Rectal smooth muscle tissue (tissue), 1 donor: ENCODE results near the gene GLRX2.
A peak's percentile ranks its signal among the peaks of the same experiment; 100 is the strongest.
"Not testable (repeated sequence)": the region's sequence is repeated elsewhere in the genome, so short reads cannot be mapped to it uniquely, and the experiment has no call there.

Source experiments
- H3K27ac ChIP-seq: one replicate; pipeline ENCODE4 v1.7.0; 2013; ENCODE audit warnings: low read depth, low read length, inconsistent platforms
- H3K27me3 ChIP-seq: one replicate; pipeline ENCODE4 v1.7.0; 2013; ENCODE audit warnings: low read length; ENCODE audit not compliant: control insufficient read depth, insufficient read depth
- H3K36me3 ChIP-seq: one replicate; pipeline ENCODE4 v1.7.0; 2013; ENCODE audit warnings: low read length; ENCODE audit not compliant: control insufficient read depth, insufficient read depth
- H3K4me1 ChIP-seq: one replicate; pipeline ENCODE4 v1.7.0; 2013; ENCODE audit warnings: low read length; ENCODE audit not compliant: control insufficient read depth, insufficient read depth
- H3K4me3 ChIP-seq: one replicate; pipeline ENCODE4 v1.7.0; 2013; ENCODE audit warnings: low read length
- H3K9ac ChIP-seq: one replicate; pipeline ENCODE4 v1.7.0; 2013; ENCODE audit warnings: low read length

The GLRX2 gene

DNA sequence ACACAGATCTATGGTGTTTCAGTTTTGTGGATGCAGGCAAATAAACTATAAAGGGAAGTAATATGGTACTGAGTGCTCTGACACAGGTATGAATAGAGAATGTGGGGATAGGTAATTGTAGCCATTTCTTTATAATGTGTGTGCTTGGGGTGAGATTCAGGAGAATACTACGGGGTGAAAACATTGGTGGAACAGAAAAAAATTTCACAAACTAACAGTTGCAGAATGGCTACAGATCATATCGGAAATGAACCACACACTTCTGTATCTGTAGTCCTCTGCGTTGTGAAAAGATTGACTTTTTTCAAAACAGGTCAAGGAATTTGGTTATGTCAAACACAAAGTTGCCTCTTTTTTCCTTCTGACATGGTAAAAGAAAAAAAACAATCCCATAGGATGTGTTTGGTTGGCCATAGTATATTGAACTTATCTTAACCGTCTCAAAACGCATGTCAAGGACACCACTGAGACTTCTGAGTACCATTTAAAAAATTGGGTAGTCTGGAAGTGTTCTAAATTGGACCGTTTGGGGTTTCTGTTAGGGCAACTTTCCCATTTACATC is 15.5 kb upstream of the GLRX2 start:
- Histone ChIP-seq H3K36me3 (no peaks in the 10 kb centered on the region), H3K9ac (no peak overlapping the region), H3K4me3 (peak overlapping the region; percentile 80), H3K27ac (no peak overlapping the region), H3K27me3 (no peaks in the 10 kb centered on the region), H3K4me1 (peaks cover 7% of the 10 kb centered on the region)

DNA sequence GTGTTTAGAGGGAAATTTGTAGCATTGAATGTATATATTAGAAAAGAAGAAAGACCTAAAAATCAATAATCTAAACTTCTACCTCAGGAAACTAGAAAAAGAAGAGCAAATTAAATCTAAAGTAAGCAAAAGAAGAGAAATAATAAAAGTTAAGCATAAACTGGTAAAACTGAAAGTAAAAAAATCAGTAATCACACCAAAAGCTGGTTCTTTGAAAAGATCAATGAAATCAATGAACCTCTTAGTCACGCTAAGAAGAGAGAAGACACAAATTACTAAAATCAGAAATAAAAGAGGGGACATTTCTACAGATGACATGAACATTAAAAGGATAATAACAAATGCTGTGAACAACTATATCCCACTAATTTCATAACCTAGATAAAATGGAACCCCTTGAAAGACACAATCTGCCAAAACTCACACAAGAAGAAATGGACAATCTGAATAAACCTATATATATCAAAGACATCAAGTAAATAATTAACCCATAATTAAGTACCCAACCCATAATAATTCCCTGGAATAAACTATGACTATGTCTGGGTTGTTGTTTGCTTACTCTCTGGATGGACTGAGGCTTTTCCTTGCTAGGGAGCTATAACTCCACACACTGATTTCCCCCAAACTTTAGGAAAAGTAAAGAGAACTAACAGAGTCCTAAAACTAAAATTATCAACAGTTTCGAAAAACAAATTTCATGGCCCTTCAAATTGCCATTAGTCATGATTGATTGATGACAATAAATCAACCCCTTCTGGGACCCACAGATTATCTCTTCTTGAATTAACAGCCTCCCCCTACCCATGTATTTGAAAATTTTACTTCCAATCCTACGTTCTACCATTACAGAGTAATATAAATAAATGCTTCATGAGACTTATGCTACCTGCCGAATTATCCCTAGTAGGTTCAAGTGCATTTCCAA is 13.9 kb upstream of the GLRX2 start:
- no peaks in the 10 kb centered on the region for H3K27me3 ChIP-seq
- peaks cover 4% of the 10 kb centered on the region for H3K4me1 ChIP-seq
- H3K27ac ChIP-seq: no peak overlapping the region
- no peaks in the 10 kb centered on the region for H3K36me3 ChIP-seq
- no peak overlapping the region for H3K4me3 ChIP-seq
- no peak overlapping the region for H3K9ac ChIP-seq

DNA sequence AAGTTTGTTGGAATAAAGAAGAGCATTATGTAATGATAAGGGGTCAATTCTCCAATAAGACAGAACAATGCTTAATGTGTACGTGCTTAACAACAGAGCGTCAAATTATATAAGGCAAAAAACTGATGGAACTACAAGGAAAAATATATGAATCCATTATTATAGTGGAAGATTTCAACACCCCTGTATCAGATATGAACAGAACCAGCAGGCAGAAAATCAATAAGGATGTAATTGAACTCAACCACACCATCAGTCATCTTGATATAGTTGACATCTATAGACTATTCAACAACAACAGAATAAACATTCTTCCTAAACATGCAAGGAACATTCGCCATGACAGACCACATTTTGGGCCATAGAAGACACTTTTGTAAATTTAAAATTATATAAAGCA is 13.0 kb upstream of the GLRX2 start:
- H3K27ac ChIP-seq: no peak overlapping the region
- H3K9ac ChIP-seq: no peak overlapping the region
- H3K4me1 ChIP-seq: peaks cover 4% of the 10 kb centered on the region

DNA sequence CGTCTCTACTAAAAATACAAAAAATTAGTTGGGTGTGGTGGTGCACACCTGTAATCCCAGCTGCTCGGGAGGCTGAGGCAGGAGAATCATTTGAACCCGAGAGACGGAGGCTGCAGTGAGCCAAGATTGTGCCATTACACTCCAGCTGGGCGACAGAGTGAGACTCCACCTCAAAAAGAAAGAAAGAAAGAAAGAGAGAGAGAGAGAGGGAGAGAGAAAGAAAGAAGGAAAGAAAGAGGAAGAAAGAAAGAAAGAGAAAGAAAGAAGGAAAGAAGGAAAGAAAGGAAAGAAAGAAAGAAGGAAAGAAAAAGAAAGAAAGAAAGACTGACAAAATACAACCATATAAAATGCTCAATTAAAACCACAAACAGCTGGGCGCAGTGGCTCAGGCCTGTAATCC is 12.0 kb upstream of the GLRX2 start:
- H3K36me3 ChIP-seq, H3K27me3 ChIP-seq, H3K4me1 ChIP-seq, H3K9ac ChIP-seq, H3K4me3 ChIP-seq, H3K27ac ChIP-seq: not testable (repeated sequence)

More for the DNA sequence above, 13.0 kb upstream of the GLRX2 start:
- no peak overlapping the region for H3K4me3 ChIP-seq
- no peaks in the 10 kb centered on the region for H3K36me3 ChIP-seq
- no peaks in the 10 kb centered on the region for H3K27me3 ChIP-seq

DNA sequence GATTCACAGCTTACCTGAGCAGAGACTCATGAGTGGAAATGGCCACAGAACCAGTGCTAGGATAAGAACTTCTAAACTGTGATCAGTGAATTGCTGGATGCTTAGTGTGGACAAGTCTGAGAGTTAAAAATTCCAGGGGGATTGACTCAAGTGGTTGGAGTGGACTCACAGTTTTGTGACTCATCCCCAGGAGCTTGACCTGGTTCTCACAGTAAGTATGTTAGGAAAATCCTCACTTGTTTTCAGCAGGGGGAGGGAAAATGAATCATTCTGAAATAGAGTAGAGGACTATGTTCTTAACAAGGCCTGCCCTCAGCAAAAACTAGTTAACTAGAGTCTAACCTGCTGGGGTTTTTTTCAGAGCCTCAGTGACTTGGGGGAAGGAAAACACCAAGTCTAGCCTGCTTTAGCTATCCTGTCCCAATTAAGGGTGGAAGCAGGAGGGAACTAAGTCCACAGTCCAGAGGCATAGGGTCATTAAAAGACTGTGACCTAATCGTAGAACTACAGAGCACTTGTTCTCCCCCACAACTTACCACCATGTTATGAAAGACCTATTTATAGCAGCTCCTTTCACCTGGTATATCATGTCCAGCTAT is 10.5 kb upstream of the GLRX2 start:
- H3K4me3 ChIP-seq: no peak overlapping the region
- no peaks in the 10 kb centered on the region for H3K36me3 ChIP-seq
- no peaks in the 10 kb centered on the region for H3K27me3 ChIP-seq
- H3K27ac ChIP-seq: peak overlapping the region; percentile 74
- peaks cover 10% of the 10 kb centered on the region for H3K4me1 ChIP-seq
- H3K9ac ChIP-seq: no peak overlapping the region

DNA sequence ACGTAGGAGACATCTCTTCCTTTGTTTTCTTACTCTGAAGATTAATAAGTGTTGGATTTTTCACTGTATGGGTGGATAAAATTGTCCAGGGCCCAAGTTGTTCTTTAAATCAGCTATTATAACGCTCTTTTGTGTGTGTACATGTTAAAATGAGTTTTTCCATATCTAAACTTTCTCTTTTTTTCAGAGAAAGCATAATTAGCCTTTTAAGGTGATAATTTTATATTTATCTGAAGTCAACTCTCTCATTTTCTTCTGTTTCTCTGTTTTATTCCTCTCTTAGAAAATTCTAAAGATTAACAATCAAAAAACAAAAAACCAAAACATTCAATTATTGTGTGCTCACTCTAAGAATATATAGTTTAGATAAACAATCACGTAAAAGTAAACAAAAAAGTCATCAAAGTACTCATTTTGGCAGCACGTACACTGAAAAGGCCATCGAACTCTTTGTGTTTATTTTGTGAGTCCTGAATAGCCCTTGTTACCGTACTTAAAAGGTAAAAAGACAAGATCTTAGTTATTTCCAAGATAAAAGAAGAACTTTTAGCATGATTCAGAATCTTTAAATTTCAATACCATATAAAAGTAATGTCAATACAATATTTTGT is 9.4 kb upstream of the GLRX2 start:
- H3K27me3 ChIP-seq: no peaks in the 10 kb centered on the region

DNA sequence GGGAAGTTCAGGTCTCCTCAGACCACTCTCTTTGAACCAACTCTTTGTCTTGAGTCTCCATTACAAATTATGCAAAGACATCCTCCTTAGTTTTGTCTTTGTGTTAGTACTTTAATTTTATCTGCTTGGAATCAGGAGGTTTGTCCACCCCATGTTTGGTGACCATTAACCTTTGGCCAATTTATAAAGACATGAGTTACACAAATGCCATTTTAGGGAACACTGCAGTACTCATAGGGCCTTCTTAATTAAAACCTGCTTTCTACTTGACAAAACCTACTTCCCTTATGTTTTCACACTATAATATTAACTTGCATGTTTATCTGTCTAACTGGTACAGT is 8.7 kb upstream of the GLRX2 start:
- Histone ChIP-seq H3K4me3 (no peak overlapping the region), H3K27me3 (no peaks in the 10 kb centered on the region), H3K27ac (no peak overlapping the region), H3K9ac (no peak overlapping the region), H3K36me3 (no peaks in the 10 kb centered on the region), H3K4me1 (peaks cover 10% of the 10 kb centered on the region)

More for the DNA sequence above, 9.4 kb upstream of the GLRX2 start:
- Histone ChIP-seq H3K4me3 (no peak overlapping the region), H3K9ac (no peak overlapping the region), H3K36me3 (no peaks in the 10 kb centered on the region), H3K4me1 (peaks cover 10% of the 10 kb centered on the region), H3K27ac (no peak overlapping the region)

DNA sequence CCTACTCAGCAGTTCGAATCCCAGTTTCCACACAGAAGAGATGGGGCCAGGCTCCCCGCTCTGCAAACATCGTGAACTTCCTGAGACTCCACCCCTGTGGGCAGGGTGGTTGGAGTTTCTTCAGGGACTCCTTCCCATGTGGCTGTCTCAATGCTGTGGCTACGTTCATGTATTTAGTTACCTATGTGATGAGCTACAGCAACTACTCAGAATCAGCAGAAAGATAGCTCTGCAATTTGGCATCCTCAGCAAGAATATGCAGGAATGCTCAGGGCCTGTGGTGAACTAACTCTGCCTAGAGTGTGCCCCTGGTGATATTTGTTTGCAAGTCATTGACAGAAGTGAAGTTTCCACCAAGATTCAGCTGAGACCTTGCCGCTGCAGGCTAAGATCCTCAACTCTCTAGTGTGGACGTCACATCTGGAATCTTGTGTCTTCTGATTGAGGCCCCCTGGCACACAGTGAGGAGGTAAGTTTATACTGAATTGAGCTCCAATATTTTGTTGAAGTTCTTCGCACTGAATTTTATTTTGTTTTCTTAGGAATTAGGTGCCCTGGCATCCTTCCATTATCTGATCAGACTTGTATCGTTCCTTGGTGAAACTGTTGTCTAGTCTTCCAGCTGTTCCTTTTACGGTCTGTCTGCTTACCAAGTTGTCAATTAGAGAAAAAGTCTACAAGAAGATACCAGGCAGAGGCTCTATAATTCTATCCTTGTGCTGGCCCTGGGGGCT is 8.2 kb upstream of the GLRX2 start:
- H3K4me1 ChIP-seq: peaks cover 10% of the 10 kb centered on the region
- no peaks in the 10 kb centered on the region for H3K27me3 ChIP-seq

DNA sequence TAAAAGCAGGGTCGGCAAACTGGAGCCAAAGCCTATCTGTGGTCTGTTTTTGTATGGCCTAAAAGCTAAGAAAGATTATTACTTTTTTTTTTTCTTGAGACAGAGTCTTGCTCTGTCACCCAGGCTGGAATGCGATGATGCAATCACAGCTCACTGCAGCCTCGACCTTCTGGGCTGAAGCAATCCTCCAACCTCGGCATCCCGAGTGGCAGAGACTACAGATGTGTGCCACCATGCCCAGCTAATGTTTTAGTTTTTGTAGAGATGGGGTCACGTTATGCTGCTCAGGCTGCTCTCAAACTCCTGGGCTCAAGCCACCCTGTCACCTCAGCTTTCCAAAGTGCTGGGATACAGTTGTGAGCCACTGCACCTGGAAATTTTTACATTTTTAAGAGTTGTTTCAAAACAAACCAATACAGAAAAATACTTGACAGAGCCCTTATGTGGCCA is 6.5 kb upstream of the GLRX2 start:
- H3K27ac ChIP-seq: no peak overlapping the region

More for the DNA sequence above, 8.2 kb upstream of the GLRX2 start:
- Histone ChIP-seq H3K9ac (no peak overlapping the region), H3K36me3 (no peaks in the 10 kb centered on the region), H3K4me3 (no peak overlapping the region), H3K27ac (no peak overlapping the region)

DNA sequence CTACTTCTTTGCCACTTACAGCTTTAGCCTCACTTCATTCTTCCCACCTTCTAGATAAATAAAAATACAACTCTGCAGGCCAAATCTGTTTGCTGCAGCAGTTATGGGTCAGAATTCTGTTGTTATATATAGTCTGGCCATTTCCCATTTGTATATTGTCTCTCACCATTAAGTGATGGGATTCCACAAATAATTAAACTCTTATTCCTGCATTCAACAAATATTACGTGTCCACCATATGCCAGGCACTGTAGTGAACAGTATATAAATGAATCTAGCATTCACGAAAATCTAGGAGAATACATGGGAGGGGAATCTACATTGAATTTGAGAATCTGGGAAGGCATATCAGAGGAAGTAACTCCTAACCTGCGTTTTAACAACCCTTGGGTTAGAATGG is 5.7 kb upstream of the GLRX2 start:
- H3K27ac ChIP-seq: no peak overlapping the region
- no peak overlapping the region for H3K4me3 ChIP-seq
- H3K9ac ChIP-seq: no peak overlapping the region
- H3K36me3 ChIP-seq: no peaks in the 10 kb centered on the region
- peaks cover 8% of the 10 kb centered on the region for H3K4me1 ChIP-seq
- no peaks in the 10 kb centered on the region for H3K27me3 ChIP-seq

More for the DNA sequence above, 6.5 kb upstream of the GLRX2 start:
- Histone ChIP-seq H3K36me3 (no peaks in the 10 kb centered on the region), H3K4me1 (peaks cover 10% of the 10 kb centered on the region), H3K9ac (no peak overlapping the region), H3K27me3 (no peaks in the 10 kb centered on the region), H3K4me3 (no peak overlapping the region)

DNA sequence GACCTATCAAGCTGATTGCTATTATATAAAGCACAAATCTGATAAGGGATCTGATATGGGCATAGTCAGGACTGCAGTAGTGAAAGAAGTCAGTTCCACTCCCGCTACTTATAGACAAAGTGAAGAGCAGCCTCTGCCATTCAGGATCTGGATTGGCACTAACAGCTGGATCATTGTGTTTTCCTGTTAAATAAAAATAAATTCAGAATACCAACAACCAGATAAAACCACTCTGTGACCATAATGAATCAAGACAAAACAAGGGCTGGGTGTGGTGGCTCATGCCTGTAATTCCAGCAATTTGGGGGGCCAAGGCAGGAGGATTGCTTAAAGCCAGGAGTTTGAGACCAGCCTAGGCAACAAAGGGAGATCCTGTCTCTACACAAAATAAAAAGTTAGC is 5.0 kb upstream of the GLRX2 start:
- H3K4me1 ChIP-seq: peaks cover 6% of the 10 kb centered on the region
- H3K27me3 ChIP-seq: no peaks in the 10 kb centered on the region
- H3K27ac ChIP-seq: no peak overlapping the region
- no peak overlapping the region for H3K9ac ChIP-seq
- H3K4me3 ChIP-seq: no peak overlapping the region
- no peaks in the 10 kb centered on the region for H3K36me3 ChIP-seq

DNA sequence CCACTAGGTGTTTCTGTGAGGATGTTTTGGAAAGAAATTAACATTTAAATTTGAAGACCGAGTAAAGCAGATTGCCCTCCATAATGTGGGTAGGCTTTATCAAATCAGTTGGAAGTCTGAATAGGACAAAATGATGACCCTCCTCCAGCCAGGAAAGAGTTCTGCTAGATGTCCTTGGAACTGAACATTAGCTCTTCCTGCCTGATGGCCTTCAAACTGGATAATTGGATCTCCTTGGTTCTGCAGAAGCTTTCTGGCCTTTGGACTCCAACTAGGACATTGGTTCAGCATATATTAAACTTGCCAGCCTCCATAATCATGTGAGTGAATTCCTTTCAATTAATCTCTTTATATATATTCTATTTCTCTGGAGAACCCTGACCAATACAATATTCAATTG is 4.4 kb upstream of the GLRX2 start:
- Histone ChIP-seq H3K27me3 (no peaks in the 10 kb centered on the region), H3K4me1 (peaks cover 6% of the 10 kb centered on the region), H3K27ac (no peak overlapping the region), H3K9ac (no peak overlapping the region), H3K4me3 (no peak overlapping the region), H3K36me3 (no peaks in the 10 kb centered on the region)
